HG02981 (cell line): Measurements from ENCODE around the gene TLE2.
"Not testable (repeated sequence)": the region's sequence is repeated elsewhere in the genome, so short reads cannot be mapped to it uniquely, and the experiment has no call there.

Experiments
- ATAC-seq: cut with Tn5 transposase; IDR thresholded peaks from one replicate; pipeline ENCODE4 v1.9.1; 2021; ENCODE audit warnings: mild to moderate bottlenecking, moderate library complexity; ENCODE audit not compliant: unreplicated experiment

The TLE2 gene

GRCh38 chr19:3056417-3057088 is 27.5 kb upstream of the TLE2 start:
- ATAC-seq = no peak

GRCh38 chr19:3055741-3056416 is 26.8 kb upstream of the TLE2 start:
- ATAC-seq = no peak

- ATAC-seq = no peak
These were observed 26.1 kb upstream of the TLE2 start for GRCh38 chr19:3054972-3055740.

- no peak for ATAC-seq
These were observed 25.3 kb upstream of the TLE2 start for GRCh38 chr19:3054265-3054971.

GRCh38 chr19:3053780-3054179 is 24.7 kb upstream of the TLE2 start:
- no peak for ATAC-seq

- no peak for ATAC-seq
These were observed 24.1 kb upstream of the TLE2 start for GRCh38 chr19:3053218-3053621.

GRCh38 chr19:3050016-3050415 is 20.9 kb upstream of the TLE2 start:
- not testable (repeated sequence) for ATAC-seq

GRCh38 chr19:3049089-3049488 is 20.0 kb upstream of the TLE2 start:
- ATAC-seq = no peak

- ATAC-seq = no peak
These were observed 19.1 kb upstream of the TLE2 start for GRCh38 chr19:3048190-3048533.

GRCh38 chr19:3047496-3048189 is 18.6 kb upstream of the TLE2 start:
- no peak for ATAC-seq

- no peak for ATAC-seq
These were observed 17.8 kb upstream of the TLE2 start for GRCh38 chr19:3046698-3047495.

GRCh38 chr19:3045885-3046697 is 17.0 kb upstream of the TLE2 start:
- no peak for ATAC-seq

GRCh38 chr19:3045191-3045590 is 16.1 kb upstream of the TLE2 start:
- ATAC-seq = no peak

GRCh38 chr19:3042621-3043267 is 13.7 kb upstream of the TLE2 start:
- ATAC-seq = no peak

GRCh38 chr19:3041761-3042620 is 12.9 kb upstream of the TLE2 start:
- no peak for ATAC-seq

GRCh38 chr19:3041327-3041726 is 12.2 kb upstream of the TLE2 start:
- no peak for ATAC-seq

GRCh38 chr19:3039641-3040077 is 10.6 kb upstream of the TLE2 start:
- no peak for ATAC-seq

- ATAC-seq = no peak
These were observed 10.0 kb upstream of the TLE2 start for GRCh38 chr19:3039125-3039524.
